ENCODE measurements around the gene RNLS. TPM values are rescaled to one million over a fixed set of nuclear protein-coding genes. Genes with fewer than 3 reads are reported as not detected.
A peak's percentile ranks its signal among the peaks of the same experiment; 100 is the strongest.

The RNLS gene
- polyA plus RNA-seq, 2 of the 4 experiments (the other 2 are of a cell fraction) = 11.7 to 16.8 TPM

GRCh38 chr10:88288320-88289059, 294.6 kb downstream of the RNLS start (continued):
- TF ChIP-seq, protein P1, sequence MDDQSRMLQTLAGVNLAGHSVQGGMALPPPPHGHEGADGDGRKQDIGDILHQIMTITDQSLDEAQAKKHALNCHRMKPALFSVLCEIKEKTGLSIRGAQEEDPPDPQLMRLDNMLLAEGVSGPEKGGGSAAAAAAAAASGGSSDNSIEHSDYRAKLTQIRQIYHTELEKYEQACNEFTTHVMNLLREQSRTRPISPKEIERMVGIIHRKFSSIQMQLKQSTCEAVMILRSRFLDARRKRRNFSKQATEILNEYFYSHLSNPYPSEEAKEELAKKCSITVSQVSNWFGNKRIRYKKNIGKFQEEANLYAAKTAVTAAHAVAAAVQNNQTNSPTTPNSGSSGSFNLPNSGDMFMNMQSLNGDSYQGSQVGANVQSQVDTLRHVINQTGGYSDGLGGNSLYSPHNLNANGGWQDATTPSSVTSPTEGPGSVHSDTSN (IDR thresholded peaks at IDR 0.05) = no peak
- TF ChIP-seq FOSL2 (IDR thresholded peaks at IDR 0.05) = no peak
- TF ChIP-seq FOSL2 (CRISPR knock-in tag; IDR thresholded peaks at IDR 0.05) = no peak
- no peak for TF ChIP-seq ZFP36 (IDR thresholded peaks at IDR 0.05; ENCODE audit: borderline replicate concordance, partially characterized antibody)
- no peak for TF ChIP-seq SMC3 (IDR thresholded peaks at IDR 0.05)

GRCh38 chr10:88286030-88286429, 297.1 kb downstream of the RNLS start:
- no peak for ATAC-seq

GRCh38 chr10:88281592-88282347, 301.3 kb downstream of the RNLS start:
- POLR2A ChIA-PET = interaction anchor here (0.9 kb wide), 1 partner anchor 418 kb away, joined by 3 read pairs; the partner anchor contains the start of genes KLLN and PTEN
- ATAC-seq = peak; percentile 41 to 58; a peak in 4 of 6 replicates
- Histone ChIP-seq H3K4me1 (peaks cover 22% of the 10 kb centered on the region), H3K9me3 (no peaks in the 10 kb centered on the region), H3K27ac (peak overlapping the region; percentile 31 to 71; a peak in 5 of 6 replicates), H3K4me3 (no peak overlapping the region), H3K4me2 (peak overlapping the region; percentile 66)
- no peak for TF ChIP-seq CHD4 (IDR thresholded peaks at IDR 0.05; ENCODE audit: borderline replicate concordance)
- TF ChIP-seq FOSL2 (IDR thresholded peaks at IDR 0.05) = 0 out of 2 replicates have a peak, but pooled peaks have one; percentile 5
- TF ChIP-seq FOSL2 (CRISPR knock-in tag; IDR thresholded peaks at IDR 0.05) = no peak
- TF ChIP-seq JUNB (IDR thresholded peaks at IDR 0.05) = peak; percentile 17; the same call in 1 of the 2 replicates
- TF ChIP-seq CEBPB (IDR thresholded peaks at IDR 0.05) = peak; percentile 12 to 23; a peak in 1 of 4 replicates
- no peak for FAIRE-seq
- CTCF ChIA-PET = interaction anchor here (0.9 kb wide), 1 partner anchor 13 kb away, joined by 3 read pairs; no protein-coding TSS in a partner anchor
- peak in 1 of 2 experiments; percentile 16 for DNase-seq (ENCODE audit: low read depth in 1 of 2, low spot score in 1 of 2)
- 53% methylated on average over 6 of the region's 6 CpGs for WGBS (ENCODE audit: missing lambda C conversion rate)

More at GRCh38 chr10:88286030-88286429, 297.1 kb downstream of the RNLS start:
- no peak overlapping the region for H3K4me3 ChIP-seq
- FAIRE-seq (no peak), DNase-seq (ENCODE audit: low read depth in 1 of 2, low spot score in 1 of 2) (no peak)
- POLR2A ChIA-PET = no interaction called here
- H3K4me1 ChIP-seq = peaks cover 21% of the 10 kb centered on the region
- no peak overlapping the region for H3K4me2 ChIP-seq
- H3K9me3 ChIP-seq = no peaks in the 10 kb centered on the region
- CTCF ChIA-PET = interaction anchor here (1.6 kb wide), 1 partner anchor 16 kb away, joined by 4 read pairs; no protein-coding TSS in a partner anchor
- 90% methylated on average over 1 of the region's 1 CpG for WGBS (ENCODE audit: missing lambda C conversion rate)
- H3K27ac ChIP-seq = no peak overlapping the region
- no peak for TF ChIP-seq NR3C1 (IDR thresholded peaks at IDR 0.05)
- TF ChIP-seq, protein P2, sequence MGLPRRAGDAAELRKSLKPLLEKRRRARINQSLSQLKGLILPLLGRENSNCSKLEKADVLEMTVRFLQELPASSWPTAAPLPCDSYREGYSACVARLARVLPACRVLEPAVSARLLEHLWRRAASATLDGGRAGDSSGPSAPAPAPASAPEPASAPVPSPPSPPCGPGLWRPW (IDR thresholded peaks at IDR 0.05) = no peak

GRCh38 chr10:88280518-88280917, 302.6 kb downstream of the RNLS start:
- no peak for ATAC-seq
- CTCF ChIA-PET = no interaction called here

More at GRCh38 chr10:88280518-88280917, 302.6 kb downstream of the RNLS start:
- FAIRE-seq = no peak
- Histone ChIP-seq H3K27ac (no peak overlapping the region), H3K4me2 (no peak overlapping the region), H3K4me1 (peaks cover 22% of the 10 kb centered on the region), H3K9me3 (no peaks in the 10 kb centered on the region), H3K4me3 (no peak overlapping the region)
- POLR2A ChIA-PET = no interaction called here
- no peak for DNase-seq (ENCODE audit: low read depth in 1 of 2, low spot score in 1 of 2)
- TF ChIP-seq POLR2AphosphoS2 (conservative IDR thresholded peaks at IDR 0.05; ENCODE audit: low read length) (no peak), REST (IDR thresholded peaks at IDR 0.05) (no peak), CEBPB (IDR thresholded peaks at IDR 0.05) (no peak), RNF2 (IDR thresholded peaks at IDR 0.05; ENCODE audit: borderline replicate concordance, low read depth) (no peak), SREBF2 (IDR thresholded peaks at IDR 0.05) (no peak), CHD4 (IDR thresholded peaks at IDR 0.05; ENCODE audit: borderline replicate concordance) (no peak), RARB (CRISPR knock-in tag; IDR thresholded peaks at IDR 0.05) (no peak), MAZ (IDR thresholded peaks at IDR 0.05; ENCODE audit: borderline replicate concordance, low read depth, low read length) (no peak), ATOH8 (CRISPR knock-in tag; IDR thresholded peaks at IDR 0.05; ENCODE audit: low read depth) (no peak), JUNB (IDR thresholded peaks at IDR 0.05) (no peak), PHF8 (IDR thresholded peaks at IDR 0.05; ENCODE audit: borderline replicate concordance, low read depth) (no peak), ZFP36 (IDR thresholded peaks at IDR 0.05; ENCODE audit: borderline replicate concordance, partially characterized antibody) (no peak), HOXA7 (CRISPR knock-in tag; IDR thresholded peaks at IDR 0.05) (no peak)
- TF ChIP-seq, protein P3, sequence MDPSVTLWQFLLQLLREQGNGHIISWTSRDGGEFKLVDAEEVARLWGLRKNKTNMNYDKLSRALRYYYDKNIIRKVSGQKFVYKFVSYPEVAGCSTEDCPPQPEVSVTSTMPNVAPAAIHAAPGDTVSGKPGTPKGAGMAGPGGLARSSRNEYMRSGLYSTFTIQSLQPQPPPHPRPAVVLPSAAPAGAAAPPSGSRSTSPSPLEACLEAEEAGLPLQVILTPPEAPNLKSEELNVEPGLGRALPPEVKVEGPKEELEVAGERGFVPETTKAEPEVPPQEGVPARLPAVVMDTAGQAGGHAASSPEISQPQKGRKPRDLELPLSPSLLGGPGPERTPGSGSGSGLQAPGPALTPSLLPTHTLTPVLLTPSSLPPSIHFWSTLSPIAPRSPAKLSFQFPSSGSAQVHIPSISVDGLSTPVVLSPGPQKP (IDR thresholded peaks at IDR 0.05; ENCODE audit: low read depth, low read length) = no peak
- TF ChIP-seq, protein P4, sequence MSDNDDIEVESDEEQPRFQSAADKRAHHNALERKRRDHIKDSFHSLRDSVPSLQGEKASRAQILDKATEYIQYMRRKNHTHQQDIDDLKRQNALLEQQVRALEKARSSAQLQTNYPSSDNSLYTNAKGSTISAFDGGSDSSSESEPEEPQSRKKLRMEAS (IDR thresholded peaks at IDR 0.05) = no peak
